Cardiac fibroblast (primary cell): ENCODE results near the gene MYL10.
"Not testable (repeated sequence)": the region's sequence is repeated elsewhere in the genome, so short reads cannot be mapped to it uniquely, and the experiment has no call there.

Experiments
- DNase-seq, 2 donors: peaks; one replicate each; pipeline versions ENCODE4 v3.0.0 to v3.0.0-alpha.2; 2010; ENCODE audit warnings: low read depth in 2 of 2
- H3K4me3 ChIP-seq, 2 donors: replicated peaks in 1 of 2; 1 replicate in 1 of 2; 2 replicates in 1 of 2; pipeline ENCODE4 v1.5.1; 2011; ENCODE audit warnings: low read depth in 2 of 2, low read length in 2 of 2, mild to moderate bottlenecking in 2 of 2, moderate library complexity in 1 of 2
- TF ChIP-seq, protein P1 (sequence below): IDR thresholded peaks from one replicate; pipeline ENCODE4 v1.5.1; 2011; ENCODE audit warnings: low read depth, mild to moderate bottlenecking, low read length, inconsistent platforms

The MYL10 gene

DNA sequence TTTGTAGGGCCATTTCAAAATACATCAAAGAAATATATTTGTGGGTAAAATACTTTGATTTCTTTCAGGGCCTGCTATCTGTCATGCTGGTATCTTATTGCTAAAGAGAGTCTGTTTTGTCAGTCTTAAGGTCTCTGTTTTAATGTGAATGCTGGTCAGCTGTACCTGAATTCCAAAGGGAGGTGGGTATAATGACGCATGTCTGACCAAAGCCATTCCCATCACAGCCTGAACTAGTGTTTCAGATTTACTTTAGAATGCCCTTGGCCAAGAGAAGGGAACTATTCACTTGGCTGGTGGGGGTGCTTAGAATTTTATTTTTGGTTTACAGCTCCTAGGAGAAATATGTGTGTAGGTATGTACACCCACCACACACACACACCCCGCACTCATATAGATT is 30.6 kb upstream of the MYL10 start:
- no peak for DNase-seq
- TF ChIP-seq, protein P1, sequence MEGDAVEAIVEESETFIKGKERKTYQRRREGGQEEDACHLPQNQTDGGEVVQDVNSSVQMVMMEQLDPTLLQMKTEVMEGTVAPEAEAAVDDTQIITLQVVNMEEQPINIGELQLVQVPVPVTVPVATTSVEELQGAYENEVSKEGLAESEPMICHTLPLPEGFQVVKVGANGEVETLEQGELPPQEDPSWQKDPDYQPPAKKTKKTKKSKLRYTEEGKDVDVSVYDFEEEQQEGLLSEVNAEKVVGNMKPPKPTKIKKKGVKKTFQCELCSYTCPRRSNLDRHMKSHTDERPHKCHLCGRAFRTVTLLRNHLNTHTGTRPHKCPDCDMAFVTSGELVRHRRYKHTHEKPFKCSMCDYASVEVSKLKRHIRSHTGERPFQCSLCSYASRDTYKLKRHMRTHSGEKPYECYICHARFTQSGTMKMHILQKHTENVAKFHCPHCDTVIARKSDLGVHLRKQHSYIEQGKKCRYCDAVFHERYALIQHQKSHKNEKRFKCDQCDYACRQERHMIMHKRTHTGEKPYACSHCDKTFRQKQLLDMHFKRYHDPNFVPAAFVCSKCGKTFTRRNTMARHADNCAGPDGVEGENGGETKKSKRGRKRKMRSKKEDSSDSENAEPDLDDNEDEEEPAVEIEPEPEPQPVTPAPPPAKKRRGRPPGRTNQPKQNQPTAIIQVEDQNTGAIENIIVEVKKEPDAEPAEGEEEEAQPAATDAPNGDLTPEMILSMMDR: no peak
- H3K4me3 ChIP-seq: no peak overlapping the region

DNA sequence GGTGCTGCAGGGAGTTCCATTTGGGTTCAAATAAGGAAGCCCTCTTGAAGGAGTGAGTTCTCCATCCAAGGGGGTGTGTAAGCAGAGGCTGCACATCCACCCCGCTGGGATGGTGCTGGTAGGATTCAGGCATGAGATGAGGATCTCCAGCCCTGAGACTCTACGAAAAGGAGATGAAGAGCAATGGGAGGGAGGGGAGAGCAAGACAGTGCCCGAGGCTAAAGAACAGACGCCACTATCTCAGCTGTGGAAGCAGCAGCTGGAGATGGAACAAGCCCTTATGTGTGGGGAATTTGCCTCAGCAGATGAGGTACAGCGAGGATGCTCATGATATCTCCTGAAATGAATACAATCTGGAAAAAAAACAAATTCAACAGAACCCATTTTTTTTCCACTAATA is 28.1 kb upstream of the MYL10 start:
- H3K4me3 ChIP-seq: no peak overlapping the region
- TF ChIP-seq, protein P1: no peak
- no peak for DNase-seq

DNA sequence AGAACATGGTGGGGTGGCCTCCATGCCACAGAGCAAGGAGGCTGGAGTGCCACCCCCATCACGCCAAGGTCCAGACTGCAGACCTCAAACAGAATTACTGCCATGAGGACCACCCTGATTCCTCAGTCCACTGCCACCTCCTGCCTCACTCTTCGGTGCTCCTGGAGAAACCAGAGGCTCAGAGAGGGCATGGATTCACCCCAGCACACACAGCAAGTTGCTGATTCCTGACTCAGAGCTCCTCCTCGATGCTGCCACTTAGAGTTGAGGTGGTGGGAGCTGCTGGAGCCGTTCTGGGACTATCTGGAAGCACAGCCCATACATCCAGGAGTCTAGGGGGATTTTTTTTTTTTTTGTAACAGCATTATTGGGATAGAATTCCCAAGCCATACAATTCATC is 22.0 kb upstream of the MYL10 start:
- TF ChIP-seq, protein P1: no peak
- no peak for DNase-seq
- H3K4me3 ChIP-seq: no peak overlapping the region

DNA sequence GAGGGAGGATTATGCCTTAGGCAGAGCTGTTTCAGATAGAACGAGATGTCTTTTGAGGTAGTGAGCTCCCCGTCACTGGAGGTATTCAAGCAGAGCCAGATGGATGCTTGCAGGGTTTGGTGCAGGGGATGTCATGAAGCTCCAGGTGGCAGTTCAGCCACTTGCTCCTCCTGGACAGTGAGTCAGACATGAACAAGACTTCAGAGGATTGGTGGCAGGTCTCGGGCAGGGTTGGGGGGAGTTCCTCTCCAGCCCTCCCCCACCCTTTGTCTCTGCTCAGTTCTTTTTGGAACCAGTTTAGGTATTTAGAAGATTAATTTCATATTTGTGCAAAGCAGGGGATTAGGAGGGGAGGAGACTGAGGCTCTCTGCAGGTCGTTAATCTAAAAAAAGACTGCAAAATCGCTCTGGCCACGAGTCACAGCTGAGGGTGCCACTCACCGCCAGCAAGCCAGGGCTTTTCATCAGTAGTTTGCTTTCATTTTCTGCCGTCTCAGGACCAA is 21.5 kb upstream of the MYL10 start:
- TF ChIP-seq, protein P1: no peak
- H3K4me3 ChIP-seq: no peak overlapping the region
- no peak for DNase-seq

DNA sequence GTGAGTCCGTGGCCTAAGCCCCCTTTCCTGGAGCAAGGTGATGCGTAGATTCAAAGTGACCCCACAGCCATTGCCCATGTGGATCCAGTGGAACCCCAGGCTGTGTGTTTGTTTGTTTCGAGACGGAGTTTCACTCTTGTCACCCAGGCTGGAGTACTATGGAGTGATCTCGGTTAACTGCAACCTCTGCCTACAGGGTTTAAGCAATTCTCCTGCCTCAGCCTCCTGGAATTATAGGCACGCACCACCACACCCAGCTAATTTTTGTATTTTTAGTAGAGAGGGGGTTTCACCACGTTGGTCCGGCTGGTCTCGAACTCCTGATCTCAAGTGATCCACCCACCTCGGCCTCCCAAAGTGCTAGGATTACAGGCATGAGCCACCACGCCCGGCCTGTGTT is 18.8 kb upstream of the MYL10 start:
- H3K4me3 ChIP-seq, DNase-seq: not testable (repeated sequence)

DNA sequence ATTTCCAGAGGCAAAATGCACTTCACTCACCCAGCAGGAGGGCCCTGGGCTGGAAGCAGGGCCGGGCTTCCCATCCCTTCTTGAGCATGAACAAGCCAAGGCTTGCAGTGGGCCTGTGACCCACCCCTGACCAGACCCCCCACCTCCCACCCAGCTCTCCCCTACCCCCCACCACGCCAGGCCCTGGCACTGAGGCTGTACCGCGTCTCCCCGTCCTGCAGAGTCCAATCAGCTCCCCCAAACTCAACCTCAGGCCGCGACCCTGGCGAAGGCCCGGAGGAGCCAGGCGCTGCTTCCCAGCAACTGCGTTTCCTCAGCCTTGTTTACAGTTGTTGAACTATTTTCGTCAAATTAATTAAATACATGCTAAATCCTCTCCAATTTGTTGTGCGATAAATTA is 16.9 kb upstream of the MYL10 start:
- TF ChIP-seq, protein P1: no peak
- no peak overlapping the region for H3K4me3 ChIP-seq
- no peak for DNase-seq

DNA sequence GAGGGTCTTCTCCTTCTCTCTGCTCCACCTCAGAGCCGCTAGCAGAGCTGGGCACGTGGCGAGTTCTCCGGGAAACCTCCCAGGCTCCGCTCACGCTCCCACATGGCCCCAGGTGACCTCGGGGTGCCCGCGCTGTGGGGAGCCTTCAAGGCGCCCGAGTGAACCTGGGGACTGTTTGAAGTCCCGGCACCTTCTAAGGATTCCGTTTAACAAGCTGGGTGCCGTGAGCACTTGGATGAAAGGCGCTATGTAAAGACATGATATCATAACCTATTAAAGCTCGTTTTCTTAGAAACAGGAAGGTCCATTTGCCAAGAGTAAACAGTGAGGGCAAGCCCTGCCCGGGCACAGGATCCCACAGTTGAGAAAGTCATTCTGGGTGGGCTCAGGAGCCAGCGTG is 15.8 kb upstream of the MYL10 start:
- no peak overlapping the region for H3K4me3 ChIP-seq
- TF ChIP-seq, protein P1: no peak
- no peak for DNase-seq

DNA sequence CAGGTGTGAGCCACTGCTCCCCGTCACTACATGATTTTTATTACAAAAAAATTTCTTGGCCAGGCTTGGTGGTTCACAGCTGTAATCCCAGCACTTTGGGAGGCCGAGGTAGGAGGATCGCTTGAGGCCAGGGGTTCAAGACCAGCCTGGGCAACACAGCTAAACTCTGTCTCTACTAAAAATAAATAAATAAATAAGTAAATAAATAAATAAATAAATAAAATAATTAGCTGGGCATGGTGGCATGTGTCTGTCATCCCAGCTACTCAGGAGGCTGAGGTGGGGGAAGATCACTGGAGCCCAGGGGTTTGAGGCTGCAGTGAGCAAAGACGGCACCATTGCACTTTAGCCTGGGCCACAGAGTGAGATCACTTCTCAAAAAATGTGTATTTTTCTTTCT is 10.0 kb upstream of the MYL10 start:
- H3K4me3 ChIP-seq, DNase-seq: not testable (repeated sequence)
